ENCODE data around the gene SLC24A4. TPM values are rescaled to one million over a fixed set of nuclear protein-coding genes. Genes with fewer than 3 reads are reported as not detected.

SLC24A4 gene
- polyA plus RNA-seq, 1 donor from 2014 or later: 0.17 TPM

GRCh38 chr14:92392711-92393110, 69.7 kb downstream of the SLC24A4 start:
- no peak overlapping the region for H3K27ac ChIP-seq (ENCODE audit: low read length)
- H3K79me2 ChIP-seq (replicated peaks; ENCODE audit: insufficient read depth, low read length): no peaks in the 10 kb centered on the region
- no peak overlapping the region for H3K4me2 ChIP-seq (ENCODE audit: low read length)
- no peaks in the 10 kb centered on the region for H3K36me3 ChIP-seq (ENCODE audit: insufficient read depth, low read length)
- peaks cover 3% of the 10 kb centered on the region for H3K9me3 ChIP-seq (ENCODE audit: low read length)
- H3K27me3 ChIP-seq (ENCODE audit: insufficient read depth, low read depth, low read length): no peaks in the 10 kb centered on the region
- H4K20me1 ChIP-seq (ENCODE audit: insufficient read depth): no peaks in the 10 kb centered on the region
- no peak for TF ChIP-seq MXI1 (conservative IDR thresholded peaks at IDR 0.05; ENCODE audit: poor library complexity, severe bottlenecking)
- no peak overlapping the region for H3K9ac ChIP-seq (ENCODE audit: low read length)
- no peak overlapping the region for H3K4me3 ChIP-seq (ENCODE audit: low read length)
- no peaks in the 10 kb centered on the region for H3F3A ChIP-seq (ENCODE audit: insufficient read depth, low read length, poor library complexity, severe bottlenecking)
- no peaks in the 10 kb centered on the region for H3K9me2 ChIP-seq (ENCODE audit: insufficient read depth, low read length)
- H2AFZ ChIP-seq (ENCODE audit: low read depth, low read length): no peak overlapping the region

- TF ChIP-seq EP300 (conservative IDR thresholded peaks at IDR 0.05; ENCODE audit: poor library complexity, severe bottlenecking) (no peak), CTCF (IDR thresholded peaks at IDR 0.05; ENCODE audit: poor library complexity, severe bottlenecking) (no peak), SMC3 (conservative IDR thresholded peaks at IDR 0.05; ENCODE audit: poor library complexity) (no peak), MXI1 (conservative IDR thresholded peaks at IDR 0.05; ENCODE audit: poor library complexity, severe bottlenecking) (no peak), EZH2 (IDR thresholded peaks at IDR 0.05; ENCODE audit: borderline replicate concordance, insufficient read depth, low read length, poor library complexity, severe bottlenecking) (no peak), TAF1 (IDR thresholded peaks at IDR 0.05; ENCODE audit: low read depth) (no peak), POLR2AphosphoS5 (IDR thresholded peaks at IDR 0.05) (no peak), RAD21 (conservative IDR thresholded peaks at IDR 0.05) (no peak), REST (IDR thresholded peaks at IDR 0.05; ENCODE audit: borderline replicate concordance) (no peak)
- Histone ChIP-seq H3K9me3 (ENCODE audit: low read length) (no peaks in the 10 kb centered on the region), H4K20me1 (ENCODE audit: insufficient read depth) (no peaks in the 10 kb centered on the region), H3K4me3 (ENCODE audit: low read length) (no peak overlapping the region), H3K79me2 (replicated peaks; ENCODE audit: insufficient read depth, low read length) (no peaks in the 10 kb centered on the region), H3K27me3 (ENCODE audit: insufficient read depth, low read depth, low read length) (no peaks in the 10 kb centered on the region), H3K27ac (ENCODE audit: low read length) (no peak overlapping the region), H3K4me2 (ENCODE audit: low read length) (no peak overlapping the region), H3K9me2 (ENCODE audit: insufficient read depth, low read length) (no peaks in the 10 kb centered on the region), H2AFZ (ENCODE audit: low read depth, low read length) (no peak overlapping the region), H3F3A (ENCODE audit: insufficient read depth, low read length, poor library complexity, severe bottlenecking) (no peaks in the 10 kb centered on the region), H3K36me3 (ENCODE audit: insufficient read depth, low read length) (no peaks in the 10 kb centered on the region), H3K9ac (ENCODE audit: low read length) (no peak overlapping the region)
These were observed 74.4 kb downstream of the SLC24A4 start for GRCh38 chr14:92397150-92397952.

Measured in neural cell (in vitro differentiated cells).